HG02973 (cell line): Measurements from ENCODE around the gene PLSCR3.

Source experiments
- ATAC-seq: cut with Tn5 transposase; IDR thresholded peaks from one replicate; pipeline ENCODE4 v1.9.1; 2021; ENCODE audit warnings: moderate library complexity; ENCODE audit not compliant: unreplicated experiment

PLSCR3 gene

GRCh38 chr17:7394452-7395191, at the start of gene PLSCR3:
Gene PLSCR3, minus strand, starts transcription at chr17:7394525. Its CDS starts 415 bp downstream, at chr17:7394110.
- peak; percentile 51 for ATAC-seq

GRCh38 chr17:7443499-7444485, 49.5 kb upstream of the PLSCR3 start:
- ATAC-seq: no peak

- ATAC-seq: no peak
These were observed 47.8 kb upstream of the PLSCR3 start for GRCh38 chr17:7442142-7442541.

- no peak for ATAC-seq
These were observed 46.9 kb upstream of the PLSCR3 start for GRCh38 chr17:7441266-7441665.

- ATAC-seq: no peak
These were observed 46.5 kb upstream of the PLSCR3 start for GRCh38 chr17:7440834-7441195.

- no peak for ATAC-seq
These were observed 45.9 kb upstream of the PLSCR3 start for GRCh38 chr17:7440113-7440833.

GRCh38 chr17:7439462-7440112, 45.3 kb upstream of the PLSCR3 start, which contains the start of gene FGF11:
Gene FGF11, plus strand, starts transcription at chr17:7439512. Its CDS starts 109 bp downstream, at chr17:7439621.
- no peak for ATAC-seq

- no peak for ATAC-seq
These were observed 44.5 kb upstream of the PLSCR3 start for GRCh38 chr17:7438656-7439460.

GRCh38 chr17:7437950-7438614, 43.8 kb upstream of the PLSCR3 start:
- no peak for ATAC-seq

GRCh38 chr17:7437369-7437863, 43.1 kb upstream of the PLSCR3 start:
- no peak for ATAC-seq

GRCh38 chr17:7436556-7437368, 42.4 kb upstream of the PLSCR3 start:
- no peak for ATAC-seq

- peak; percentile 24 for ATAC-seq
These were observed 41.6 kb upstream of the PLSCR3 start for GRCh38 chr17:7435676-7436555.

GRCh38 chr17:7432296-7432695, 38.0 kb upstream of the PLSCR3 start:
- ATAC-seq: no peak

GRCh38 chr17:7431231-7431630, 36.9 kb upstream of the PLSCR3 start:
- ATAC-seq: no peak

GRCh38 chr17:7429722-7430121, 35.4 kb upstream of the PLSCR3 start:
- no peak for ATAC-seq

GRCh38 chr17:7428557-7428956, 34.2 kb upstream of the PLSCR3 start, which contains the start of gene SPEM3:
Gene SPEM3, plus strand, starts transcription at chr17:7428857. Its CDS starts 46 bp downstream, at chr17:7428903.
- ATAC-seq: no peak

- no peak for ATAC-seq
These were observed 33.2 kb upstream of the PLSCR3 start for GRCh38 chr17:7427549-7427948.
